HS-27A (cell line): Measurements from ENCODE around the gene CIPC.

ENCODE experiments used
- DNase-seq: peaks from one replicate; pipeline ENCODE4 v3.0.0-alpha.2; 2012; ENCODE audit warnings: low read depth, missing footprints

Gene CIPC

DNA sequence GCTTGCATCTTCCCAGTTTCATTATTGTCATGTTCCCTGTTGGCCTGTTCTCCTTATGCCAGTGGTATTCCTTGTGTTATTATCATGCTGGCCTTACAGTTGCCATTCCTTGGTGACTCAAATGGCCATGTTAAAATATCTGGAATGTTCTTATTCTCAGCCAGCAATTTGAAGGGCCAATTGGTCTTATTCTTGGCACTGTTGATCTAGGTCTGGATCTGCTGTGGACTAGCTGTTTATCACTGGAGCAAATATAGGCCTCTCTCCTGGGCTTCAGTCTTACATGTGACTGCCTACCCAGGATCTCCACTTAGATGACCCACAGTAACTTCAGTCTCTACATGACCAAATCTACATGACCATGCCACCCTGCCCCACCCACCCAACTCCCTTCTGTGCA, 5.4 kb downstream of the CIPC start:
- DNase-seq: no peak

DNA sequence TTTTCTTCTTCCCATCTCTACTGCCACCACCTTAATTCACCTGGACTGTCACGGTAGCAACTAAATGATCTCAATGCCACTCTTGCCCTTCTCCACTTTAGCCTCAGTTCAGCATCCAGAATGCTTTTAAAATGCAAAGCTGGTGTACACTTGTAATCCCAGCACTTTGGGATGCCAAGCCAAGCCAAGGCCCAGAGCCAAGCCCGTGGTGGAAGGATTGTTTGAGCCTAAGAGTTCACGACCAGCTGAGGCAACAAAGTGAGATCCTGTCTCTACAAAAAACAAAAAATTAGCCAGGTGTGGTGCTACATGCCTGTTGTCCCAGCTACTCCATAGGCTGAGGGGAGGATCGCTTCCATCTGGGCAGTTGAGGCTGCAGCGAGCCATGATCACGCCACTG, 5.9 kb downstream of the CIPC start:
- no peak for DNase-seq

DNA sequence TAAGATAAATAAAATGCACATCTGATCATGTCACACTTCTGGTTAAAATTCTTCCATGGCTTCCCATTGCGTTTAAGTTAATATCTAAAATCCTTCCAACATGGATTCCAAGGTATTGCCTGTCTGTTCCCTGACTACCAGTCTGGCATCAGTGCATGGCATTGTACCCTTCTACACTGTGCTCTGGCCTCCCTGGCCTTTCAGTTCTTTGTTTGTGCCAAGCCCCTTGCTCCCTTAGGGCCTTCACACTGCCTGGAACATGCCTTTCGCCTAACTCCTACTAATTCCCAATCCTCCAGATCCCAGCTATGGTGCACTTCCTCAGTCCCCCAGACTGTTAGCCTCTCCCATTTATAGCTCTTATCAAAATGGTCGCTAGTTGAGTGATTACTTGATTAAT, 6.3 kb downstream of the CIPC start:
- DNase-seq: no peak

DNA sequence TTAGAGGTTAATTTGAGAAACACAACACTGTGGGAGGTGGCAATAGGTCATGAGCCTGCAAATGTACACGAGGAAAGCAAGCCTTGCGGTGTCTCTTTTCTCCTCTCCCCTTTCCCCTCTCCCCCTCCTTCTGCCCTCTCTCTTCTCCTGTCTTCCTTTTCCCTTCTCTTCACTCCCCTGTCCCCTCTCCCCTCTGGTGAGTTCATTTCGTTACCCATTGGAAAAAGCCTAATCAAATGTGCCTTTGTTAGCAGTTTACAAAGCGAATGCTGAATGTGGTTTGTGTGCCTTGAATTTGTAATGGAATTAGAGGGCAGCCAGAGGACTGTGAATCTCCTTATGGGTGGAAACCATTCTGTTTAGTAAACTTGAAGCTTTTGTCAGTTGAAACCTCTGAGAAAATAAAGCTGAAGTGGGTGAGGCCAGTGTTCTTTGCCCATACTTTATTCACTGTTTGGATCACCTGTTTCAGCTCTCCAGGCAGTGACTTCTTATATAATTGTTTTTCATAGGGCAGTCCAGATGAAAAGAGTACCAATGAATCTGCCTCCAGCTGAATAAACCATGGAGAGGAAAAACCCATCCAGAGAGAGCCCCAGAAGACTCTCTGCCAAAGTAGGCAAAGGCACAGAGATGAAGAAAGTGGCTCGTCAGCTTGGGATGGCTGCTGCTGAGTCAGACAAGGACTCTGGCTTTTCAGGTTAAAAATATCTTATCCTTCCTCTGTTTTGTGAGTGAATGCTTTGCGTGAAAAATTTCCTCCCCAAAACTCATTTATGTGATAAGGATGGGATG, 7.3 kb downstream of the CIPC start:
- no peak for DNase-seq

DNA sequence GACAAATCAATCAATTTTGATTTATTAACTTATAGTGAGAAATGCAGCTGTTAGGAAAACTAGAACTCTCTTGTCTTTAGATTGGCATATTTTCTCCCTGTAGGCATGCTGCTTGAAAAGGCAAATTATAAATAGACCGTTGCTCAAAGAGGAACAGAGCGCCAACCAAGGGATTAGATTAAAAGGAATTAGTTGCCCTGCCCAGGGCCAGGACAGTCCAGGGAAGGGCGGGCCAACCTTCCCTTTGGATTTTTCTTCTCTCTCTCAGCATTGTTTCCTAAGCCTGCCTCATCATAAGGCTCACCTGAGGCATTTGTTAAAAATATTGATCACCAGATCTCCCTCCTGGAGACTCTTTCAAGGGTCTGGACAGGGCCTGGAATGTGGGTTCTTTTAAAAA, 8.6 kb downstream of the CIPC start:
- no peak for DNase-seq

DNA sequence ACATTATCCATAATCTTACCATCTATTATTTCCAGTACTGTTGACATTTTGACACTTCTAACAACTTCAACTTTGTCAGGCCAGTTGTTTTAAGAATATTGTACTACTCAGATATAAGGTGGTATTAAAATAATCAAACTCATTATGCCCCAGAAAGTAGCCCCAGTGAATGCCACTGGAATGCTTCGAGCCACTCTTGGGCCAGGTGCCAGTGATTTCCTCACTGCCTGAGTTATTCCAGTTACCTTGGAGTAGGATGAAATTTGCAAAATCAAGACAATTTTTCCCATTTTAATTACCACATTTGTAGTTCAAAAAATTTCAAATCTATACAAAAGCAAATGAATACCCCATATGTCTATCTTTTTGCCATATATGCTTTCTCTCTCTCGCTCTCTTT, 9.2 kb downstream of the CIPC start:
- DNase-seq: no peak

DNA sequence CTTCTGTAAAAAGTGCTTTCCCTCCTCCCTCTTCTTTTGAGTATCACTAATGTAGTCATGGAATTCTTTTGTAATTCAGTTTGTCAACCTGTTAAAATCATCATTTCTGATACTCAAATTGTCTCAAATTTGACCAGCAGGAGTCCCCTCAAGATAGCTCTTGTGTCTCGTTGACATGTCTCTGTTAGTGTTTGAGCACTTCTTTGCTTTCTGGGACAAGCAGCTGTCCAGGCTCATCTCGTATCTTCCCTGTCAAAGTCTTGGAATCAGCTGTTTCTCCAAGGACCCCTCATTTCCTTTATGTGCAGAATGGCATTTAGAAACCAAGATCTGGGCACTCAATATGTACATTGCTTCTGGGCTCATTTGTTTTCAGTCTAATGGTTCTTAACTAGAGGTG, 10.7 kb downstream of the CIPC start:
- no peak for DNase-seq

DNA sequence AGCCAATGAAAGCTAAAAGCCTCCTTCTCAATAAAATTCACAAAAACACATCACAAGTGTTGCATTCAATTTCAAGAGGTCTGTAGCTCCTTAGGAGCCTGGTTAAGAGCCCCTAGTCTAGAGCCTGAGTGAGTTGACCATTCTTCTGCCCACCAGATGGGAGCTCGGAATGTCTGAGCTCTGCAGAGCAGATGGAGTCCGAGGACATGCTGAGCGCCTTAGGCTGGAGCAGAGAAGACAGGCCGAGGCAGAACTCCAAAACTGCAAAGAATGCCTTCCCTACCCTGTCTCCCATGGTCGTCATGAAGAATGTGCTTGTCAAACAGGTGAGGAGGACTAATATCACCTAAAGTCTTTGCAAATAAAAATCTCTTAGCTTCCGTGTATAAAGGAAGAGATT, 11.6 kb downstream of the CIPC start:
- no peak for DNase-seq

DNA sequence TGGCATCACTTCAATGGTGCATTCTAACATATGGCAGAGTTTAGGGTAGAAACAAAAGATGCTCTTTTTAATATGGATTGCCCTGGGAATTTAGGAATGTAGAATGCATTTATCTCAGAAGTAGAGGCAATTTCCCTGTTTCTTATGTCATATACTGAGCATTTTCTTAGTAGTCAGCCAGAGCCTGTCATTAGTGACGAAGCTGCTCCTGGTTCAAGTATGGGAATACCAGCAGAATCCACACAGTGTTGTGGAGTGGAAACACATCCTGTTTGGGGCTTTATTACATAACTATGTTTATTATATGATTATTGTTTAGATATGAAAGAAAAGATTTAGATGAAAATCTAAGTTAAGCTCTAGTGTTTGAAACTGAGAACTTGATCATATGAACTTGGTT, 12.2 kb downstream of the CIPC start:
- no peak for DNase-seq

DNA sequence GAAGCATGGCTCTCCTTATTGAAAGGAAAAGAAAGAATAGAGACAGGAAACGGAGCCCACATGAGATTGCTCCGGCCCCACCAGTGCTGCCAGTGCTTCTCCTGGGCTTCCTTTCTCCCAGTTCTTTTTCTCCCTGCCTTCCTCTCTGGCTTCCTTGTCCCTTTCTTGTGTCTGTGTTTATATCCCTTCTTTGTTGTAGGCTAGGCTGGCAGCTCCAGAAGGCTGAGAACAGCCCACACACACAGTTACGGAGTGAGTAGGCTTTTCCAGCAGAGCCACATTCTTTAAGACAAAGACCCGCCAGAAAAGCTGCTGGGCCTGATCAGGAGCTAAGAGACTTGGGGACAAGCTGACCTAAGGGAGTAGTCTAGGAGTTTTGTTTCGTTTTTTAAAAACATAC, 13.0 kb downstream of the CIPC start:
- DNase-seq: no peak

DNA sequence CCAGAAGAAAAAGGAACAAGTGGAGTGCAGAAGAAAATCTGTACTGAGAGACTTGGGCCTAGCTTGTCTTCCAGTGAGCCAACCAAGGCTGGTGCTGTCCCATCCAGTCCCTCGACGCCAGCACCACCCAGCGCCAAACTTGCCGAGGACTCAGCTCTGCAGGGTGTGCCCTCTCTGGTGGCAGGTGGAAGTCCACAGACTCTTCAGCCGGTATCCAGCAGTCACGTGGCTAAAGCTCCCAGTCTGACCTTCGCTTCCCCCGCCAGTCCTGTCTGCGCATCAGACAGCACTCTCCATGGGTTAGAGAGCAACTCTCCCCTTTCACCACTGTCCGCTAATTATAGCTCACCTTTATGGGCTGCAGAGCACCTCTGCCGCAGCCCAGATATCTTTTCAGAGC, 15.6 kb downstream of the CIPC start:
- no peak for DNase-seq

DNA sequence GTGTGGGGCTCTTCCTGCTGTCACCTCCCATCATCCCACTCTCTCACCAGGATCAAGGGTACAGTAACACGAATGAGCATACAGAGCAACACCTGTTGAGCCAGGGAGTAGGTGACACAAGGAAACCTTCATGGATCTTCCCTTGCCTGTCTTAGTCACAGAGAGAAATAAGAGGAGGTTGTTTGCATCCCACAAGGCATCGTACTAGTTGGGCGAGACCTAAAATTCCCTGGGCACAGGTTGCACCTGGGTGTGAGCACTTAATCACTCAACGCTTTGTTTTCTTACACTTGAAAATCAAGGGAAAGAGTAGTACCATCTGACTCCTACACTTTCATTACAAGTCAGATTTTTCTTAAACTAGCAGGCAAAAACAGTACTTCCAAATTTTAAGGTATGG, 16.6 kb downstream of the CIPC start:
- no peak for DNase-seq

DNA sequence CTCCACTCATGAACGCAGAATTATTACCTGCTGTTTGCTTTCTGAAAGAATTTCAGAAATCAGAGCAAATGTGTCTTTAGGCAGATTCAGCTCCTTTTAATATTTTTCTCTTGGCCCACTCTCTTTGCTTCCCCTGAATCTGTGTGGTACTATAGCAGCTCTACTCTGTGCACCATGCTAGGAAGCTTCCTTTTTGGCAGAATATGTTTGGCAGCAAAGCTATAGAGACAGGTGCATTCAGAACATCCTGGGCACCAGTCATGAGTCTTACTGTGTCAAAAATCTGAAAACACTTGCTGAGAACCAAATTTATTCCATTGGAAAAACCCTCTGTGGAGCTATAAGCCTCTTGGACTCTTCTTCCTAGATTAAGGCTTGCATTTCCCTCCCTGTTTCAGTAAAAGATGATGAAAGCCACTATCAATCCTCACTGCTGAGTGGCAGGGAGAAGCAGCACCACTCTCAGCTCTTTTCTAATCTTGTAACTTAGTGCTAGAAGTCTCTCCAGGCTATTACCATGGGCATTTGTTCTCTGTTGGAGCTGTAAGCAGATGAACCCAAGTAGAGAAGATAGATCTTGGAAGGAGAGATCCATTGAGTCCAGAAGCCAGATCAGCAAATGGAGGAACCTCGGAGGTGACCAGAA, 18.2 kb downstream of the CIPC start:
- no peak for DNase-seq

DNA sequence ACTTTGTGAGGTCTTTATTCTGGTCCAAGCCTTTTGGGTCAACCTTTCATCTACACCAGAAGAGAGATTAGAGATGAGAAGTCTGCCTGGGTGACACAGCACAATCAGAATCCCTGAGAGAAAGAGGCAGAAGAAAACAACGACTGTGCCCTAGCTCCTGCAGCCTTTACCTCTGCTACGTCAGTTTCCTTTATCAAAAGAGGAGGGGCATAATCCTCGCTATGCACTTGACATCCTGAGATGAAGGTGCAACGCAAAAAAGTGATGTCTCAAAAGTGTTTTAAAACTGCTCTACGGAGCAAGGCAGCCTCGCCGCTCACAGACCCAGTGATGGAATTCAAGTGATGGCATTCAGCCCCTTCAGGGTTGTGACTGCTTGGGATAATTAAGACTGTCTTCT, 21.8 kb downstream of the CIPC start:
- DNase-seq: no peak

DNA sequence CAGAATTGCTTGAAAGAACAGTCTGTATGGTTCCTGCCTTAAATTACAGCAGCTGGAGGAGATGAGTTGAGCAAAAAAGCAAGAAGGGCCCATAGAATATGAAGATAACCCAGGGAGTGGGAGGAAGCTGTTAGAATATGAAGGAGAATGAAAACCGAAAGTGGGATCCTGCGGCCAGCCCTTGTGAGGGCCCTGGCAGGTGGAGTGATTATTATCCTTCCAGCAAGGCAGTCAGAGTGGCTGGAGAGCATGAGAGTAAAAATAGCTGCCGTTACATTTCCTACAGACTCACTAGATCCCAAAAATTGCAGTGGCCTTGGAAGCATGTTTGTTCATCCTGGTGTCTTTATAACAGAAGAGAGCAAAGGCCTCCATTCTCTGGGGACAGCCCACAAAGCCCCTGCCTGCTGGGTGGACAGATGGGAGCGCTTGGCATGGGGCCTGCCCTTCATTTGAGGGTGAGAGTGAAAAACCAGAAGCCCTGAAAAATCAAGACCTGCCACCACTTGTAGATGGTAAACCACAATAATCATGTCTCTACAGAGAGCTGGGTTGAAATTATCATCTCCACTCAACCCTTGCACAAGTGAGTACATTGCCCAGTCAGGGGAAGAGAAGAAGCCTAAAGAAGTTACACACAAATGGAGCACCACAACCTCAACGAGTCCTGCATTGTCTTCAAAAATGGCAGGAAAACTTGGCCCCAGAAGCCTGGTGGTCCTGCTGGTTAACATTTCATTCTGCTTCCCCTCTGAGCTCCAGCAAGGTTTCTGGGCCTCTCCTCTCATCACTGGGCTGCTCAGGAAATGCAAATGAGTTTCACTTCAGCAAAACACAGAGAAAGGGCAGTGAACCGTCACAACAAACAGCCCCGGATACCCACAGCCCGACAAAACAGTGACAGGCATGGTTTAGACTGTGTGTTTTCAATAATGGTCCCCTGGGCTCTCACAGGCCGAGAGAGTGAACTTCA, 23.0 kb downstream of the CIPC start:
- DNase-seq: no peak

DNA sequence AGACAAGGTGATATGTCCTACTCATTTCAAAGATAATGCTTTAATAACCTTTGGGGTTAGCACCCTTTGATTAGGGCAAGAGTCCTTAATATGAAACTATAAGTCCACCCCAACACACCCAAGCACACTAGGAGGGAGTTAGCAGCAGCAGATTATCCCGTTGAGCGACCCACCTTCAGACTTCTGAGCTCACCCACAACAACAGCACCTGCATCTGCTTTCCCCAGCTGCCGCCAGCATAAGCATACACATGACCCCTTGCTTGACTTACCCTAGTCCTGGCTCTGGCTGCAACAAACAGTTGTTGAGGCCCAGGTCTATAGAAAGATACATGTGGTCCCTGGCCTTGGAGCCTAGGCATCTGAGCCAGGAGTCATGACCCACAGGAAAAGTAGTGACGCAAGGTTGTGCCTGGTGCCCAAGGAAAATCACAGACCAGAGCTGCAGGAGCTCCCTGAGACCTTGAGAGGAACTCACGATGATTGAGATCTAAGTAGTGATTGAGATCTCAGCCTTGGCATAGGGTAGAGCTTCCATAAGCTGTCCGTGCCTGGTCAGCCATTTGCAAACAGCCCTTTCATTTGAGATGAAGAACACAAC, 24.6 kb downstream of the CIPC start:
- no peak for DNase-seq

DNA sequence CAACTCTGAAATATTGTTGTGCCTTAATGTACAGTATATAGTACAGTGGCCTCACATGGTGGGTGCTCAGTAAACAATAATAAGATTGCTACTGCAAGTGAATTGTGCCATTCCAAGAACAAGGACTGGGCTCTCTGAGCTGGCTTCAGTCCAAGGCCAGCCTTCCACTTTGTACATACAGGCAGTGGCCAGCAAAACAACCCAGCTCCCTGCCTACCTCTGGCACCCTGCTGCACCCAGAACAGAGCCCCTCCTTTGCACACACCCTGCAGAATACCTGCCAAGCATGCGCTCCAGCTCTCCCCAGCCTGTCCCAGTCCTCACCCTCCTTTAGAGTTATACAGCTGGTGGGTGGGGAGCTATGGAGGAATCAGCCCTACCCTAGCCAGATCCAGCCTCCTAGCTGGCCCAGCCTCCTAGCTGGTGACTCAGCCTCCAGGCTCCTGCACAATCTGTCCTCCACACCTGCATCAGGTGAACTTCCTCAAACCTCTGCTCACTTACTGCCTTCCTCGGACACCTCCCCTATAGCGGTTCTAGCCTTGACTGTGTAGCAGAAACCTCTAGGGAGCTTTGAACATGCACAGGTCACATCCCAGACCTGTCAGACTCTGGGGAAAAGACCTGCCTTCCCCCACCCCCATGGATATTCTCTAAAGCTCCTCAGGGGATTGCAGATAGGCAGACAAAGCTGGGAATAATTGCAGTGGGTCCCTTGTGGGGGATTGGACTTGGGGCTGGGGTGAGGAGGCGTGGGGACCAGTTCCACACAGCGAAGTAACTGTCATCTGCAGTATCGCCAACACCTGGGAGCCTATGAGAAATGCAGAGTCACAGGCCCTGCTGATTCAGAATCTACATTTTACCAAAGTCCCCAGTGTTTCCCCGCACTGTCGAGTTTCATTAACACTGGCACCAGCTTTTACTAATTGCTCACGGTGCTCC, 25.6 kb downstream of the CIPC start:
- DNase-seq: no peak

DNA sequence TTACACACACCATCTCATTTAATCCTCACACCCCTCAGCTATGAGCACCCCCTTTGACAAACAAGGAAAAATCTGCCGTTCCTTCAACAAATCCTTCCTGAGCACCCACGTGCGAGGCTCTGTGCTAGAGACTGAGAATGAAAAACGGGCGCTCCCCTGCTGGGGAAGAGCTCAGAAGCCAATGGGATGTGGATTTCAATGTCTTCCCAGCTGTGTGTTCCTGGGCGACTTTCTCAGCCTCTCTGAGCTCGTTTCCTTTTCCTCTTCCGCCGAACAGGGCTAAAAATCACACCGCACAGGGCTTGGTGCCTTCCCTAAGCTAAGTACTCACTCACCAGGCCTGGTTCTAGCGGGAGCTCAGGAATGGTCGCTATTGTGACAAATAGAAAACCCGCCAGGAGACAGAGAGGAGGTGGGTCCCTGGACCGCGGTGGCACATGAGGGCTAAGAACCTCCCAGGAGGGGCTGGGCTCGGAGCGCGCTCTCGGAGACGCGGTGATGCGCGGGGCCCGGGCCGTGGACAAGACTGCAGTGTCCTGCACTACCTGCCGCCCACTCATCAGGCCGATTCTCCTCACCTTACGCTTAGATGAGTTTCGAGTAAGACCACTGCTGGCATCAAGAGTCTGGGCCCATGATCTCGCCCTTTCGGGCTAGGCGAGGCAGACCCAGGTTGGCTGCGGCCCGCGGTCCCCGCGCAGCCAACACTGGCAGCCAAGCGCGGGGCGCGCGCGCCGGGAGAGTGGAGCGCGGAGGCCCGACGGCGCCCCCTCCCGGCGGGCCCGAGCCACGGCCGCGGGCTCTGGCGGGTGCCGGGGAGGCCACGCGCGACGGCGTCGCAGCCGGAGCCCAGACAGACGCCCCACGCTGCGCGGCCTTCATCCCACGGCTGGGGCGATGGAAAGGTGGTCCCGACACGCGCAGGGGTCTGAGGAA, 26.6 kb downstream of the CIPC start:
- no peak for DNase-seq

DNA sequence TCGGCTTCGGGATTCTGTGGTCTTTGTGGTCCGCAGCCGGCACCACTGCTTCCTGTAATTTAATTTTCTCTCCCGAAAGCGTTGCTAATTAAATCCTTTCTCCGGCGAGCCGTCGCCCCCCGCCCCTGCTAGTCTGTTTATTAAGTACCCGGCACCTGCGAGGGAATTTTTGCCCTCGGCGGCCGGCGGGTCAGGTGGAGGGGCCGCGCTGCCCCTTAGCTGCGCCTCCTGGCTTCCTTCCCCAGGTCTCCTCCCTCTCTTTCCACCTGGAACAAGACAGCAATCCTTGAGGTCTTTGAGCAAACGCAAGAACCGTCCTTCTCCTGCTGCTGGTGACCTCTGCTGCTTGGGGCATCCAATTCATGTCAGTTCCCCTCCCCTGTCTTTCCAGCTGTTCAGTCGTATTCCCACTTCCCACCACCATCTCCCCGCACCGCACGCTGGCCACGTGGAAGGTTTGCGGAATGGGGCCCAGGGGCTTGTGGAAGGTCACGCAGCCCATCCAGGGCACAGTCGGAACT, 27.3 kb downstream of the CIPC start:
- no peak for DNase-seq

DNA sequence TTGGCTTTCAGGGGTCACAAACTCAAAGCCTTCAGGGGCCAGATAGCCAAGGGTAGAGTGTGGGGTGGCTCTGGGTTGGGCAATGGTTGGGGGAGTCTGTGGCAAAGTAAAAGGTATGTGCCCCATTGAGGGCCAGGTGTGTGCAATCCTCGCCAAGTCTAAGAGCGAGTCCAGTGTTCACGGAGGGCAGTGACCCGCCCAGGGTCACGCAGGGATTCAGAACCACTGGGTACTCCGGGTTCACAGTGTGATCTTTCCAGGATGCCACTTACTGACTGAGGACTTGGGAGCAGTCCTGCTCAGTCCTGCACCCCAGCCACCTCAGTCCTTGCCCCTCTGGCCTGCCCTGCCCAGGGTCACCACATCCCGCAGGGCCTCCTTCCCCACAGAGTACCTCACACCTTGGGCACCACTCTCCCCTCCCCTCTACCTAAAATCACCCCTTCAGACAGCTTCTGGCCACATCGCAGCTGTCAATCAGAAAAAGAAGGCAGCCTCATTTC, 27.8 kb downstream of the CIPC start:
- DNase-seq: no peak
